HL-60 (cell line): Measurements from ENCODE around the gene PDXK.

Source experiments
- DNase-seq, 2 experiments: peaks; one replicate each; pipeline ENCODE4 v3.0.0-alpha.2; 2010 to 2020; ENCODE audit warnings: low read depth in 1 of 2, low spot score in 1 of 2
- H3K27ac ChIP-seq: fragments of 250-450 bp; sonication (Bioruptor Pico); replicated peaks from 2 replicates; pipeline ENCODE4 v1.5.1; 2020; ENCODE audit warnings: mild to moderate bottlenecking, moderate library complexity
- H3K27me3 ChIP-seq: fragments of 250-450 bp; sonication (Bioruptor Pico); 2 replicates; pipeline ENCODE4 v1.5.1; 2021; ENCODE audit warnings: mild to moderate bottlenecking, moderate library complexity; ENCODE audit not compliant: insufficient read depth, poor library complexity, severe bottlenecking
- H3K4me3 ChIP-seq: replicated peaks from 2 replicates; pipeline ENCODE4 v1.5.1; 2011; ENCODE audit warnings: mild to moderate bottlenecking, control low read depth, low read length; ENCODE audit not compliant: insufficient read depth
- GABPA ChIP-seq: IDR thresholded peaks from 2 replicates; pipeline ENCODE4 v1.6.1; 2012; ENCODE audit warnings: low read depth
- POLR2AphosphoS5 ChIP-seq: IDR thresholded peaks from 2 replicates; pipeline ENCODE4 v1.6.1; 2012; ENCODE audit warnings: low read depth
- SPI1 ChIP-seq: IDR thresholded peaks from 2 replicates; pipeline ENCODE4 v1.6.1; 2012; ENCODE audit warnings: low read depth, mild to moderate bottlenecking, borderline replicate concordance
- TF ChIP-seq, protein P1 (sequence below): IDR thresholded peaks from one replicate; pipeline ENCODE4 v1.5.1; 2011; ENCODE audit warnings: low read length, control low read depth, inconsistent platforms; ENCODE audit not compliant: insufficient read depth
- TF ChIP-seq, protein P2 (sequence below): IDR thresholded peaks from 2 replicates; pipeline ENCODE4 v1.6.1; 2012; ENCODE audit warnings: low read depth; ENCODE audit not compliant: insufficient replicate concordance

Gene PDXK

DNA sequence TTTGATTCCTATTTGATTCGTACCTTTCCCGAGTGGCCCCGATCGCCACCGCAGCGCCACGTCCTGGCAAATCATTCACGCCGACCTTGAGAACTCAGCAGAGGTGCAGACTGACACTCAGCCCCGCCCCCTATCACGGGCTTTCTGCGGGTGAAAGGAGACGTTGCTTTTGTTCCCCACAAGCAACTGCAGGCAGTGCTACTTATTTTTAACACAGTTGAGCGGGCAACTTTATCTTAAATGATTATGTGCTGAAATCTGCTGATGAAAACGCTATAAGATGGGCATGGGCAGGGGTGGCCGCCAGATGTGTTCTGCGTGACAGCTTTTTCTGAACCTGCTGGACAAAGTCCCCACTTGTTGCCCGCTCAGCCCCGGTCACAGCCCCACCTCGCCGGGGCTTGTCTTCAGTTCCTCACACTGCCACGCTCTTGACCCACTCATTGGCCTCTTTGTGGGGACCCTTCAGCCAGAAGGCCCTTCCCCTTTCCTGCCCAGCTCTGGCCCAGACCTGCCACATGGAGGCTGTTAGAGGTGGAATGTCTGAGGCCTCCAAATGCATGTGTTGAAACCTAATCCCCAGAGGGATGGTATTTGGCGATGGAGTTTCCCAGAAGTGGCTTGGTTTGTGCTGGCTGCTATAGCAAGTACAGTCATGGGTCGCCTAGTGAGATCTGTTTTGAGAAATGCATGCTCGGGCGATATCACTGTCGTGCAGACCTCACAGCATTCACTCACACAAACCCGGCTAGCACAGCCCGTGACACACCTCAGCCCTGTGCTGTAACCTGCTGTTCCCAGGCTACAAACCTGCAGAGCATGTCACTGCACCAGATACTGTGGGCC, 15.7 kb upstream of the PDXK start:
- H3K27me3 ChIP-seq = no peaks in the 10 kb centered on the region
- TF ChIP-seq, protein P1, sequence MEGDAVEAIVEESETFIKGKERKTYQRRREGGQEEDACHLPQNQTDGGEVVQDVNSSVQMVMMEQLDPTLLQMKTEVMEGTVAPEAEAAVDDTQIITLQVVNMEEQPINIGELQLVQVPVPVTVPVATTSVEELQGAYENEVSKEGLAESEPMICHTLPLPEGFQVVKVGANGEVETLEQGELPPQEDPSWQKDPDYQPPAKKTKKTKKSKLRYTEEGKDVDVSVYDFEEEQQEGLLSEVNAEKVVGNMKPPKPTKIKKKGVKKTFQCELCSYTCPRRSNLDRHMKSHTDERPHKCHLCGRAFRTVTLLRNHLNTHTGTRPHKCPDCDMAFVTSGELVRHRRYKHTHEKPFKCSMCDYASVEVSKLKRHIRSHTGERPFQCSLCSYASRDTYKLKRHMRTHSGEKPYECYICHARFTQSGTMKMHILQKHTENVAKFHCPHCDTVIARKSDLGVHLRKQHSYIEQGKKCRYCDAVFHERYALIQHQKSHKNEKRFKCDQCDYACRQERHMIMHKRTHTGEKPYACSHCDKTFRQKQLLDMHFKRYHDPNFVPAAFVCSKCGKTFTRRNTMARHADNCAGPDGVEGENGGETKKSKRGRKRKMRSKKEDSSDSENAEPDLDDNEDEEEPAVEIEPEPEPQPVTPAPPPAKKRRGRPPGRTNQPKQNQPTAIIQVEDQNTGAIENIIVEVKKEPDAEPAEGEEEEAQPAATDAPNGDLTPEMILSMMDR = no peak
- TF ChIP-seq, protein P2, sequence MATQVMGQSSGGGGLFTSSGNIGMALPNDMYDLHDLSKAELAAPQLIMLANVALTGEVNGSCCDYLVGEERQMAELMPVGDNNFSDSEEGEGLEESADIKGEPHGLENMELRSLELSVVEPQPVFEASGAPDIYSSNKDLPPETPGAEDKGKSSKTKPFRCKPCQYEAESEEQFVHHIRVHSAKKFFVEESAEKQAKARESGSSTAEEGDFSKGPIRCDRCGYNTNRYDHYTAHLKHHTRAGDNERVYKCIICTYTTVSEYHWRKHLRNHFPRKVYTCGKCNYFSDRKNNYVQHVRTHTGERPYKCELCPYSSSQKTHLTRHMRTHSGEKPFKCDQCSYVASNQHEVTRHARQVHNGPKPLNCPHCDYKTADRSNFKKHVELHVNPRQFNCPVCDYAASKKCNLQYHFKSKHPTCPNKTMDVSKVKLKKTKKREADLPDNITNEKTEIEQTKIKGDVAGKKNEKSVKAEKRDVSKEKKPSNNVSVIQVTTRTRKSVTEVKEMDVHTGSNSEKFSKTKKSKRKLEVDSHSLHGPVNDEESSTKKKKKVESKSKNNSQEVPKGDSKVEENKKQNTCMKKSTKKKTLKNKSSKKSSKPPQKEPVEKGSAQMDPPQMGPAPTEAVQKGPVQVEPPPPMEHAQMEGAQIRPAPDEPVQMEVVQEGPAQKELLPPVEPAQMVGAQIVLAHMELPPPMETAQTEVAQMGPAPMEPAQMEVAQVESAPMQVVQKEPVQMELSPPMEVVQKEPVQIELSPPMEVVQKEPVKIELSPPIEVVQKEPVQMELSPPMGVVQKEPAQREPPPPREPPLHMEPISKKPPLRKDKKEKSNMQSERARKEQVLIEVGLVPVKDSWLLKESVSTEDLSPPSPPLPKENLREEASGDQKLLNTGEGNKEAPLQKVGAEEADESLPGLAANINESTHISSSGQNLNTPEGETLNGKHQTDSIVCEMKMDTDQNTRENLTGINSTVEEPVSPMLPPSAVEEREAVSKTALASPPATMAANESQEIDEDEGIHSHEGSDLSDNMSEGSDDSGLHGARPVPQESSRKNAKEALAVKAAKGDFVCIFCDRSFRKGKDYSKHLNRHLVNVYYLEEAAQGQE = no peak
- TF ChIP-seq SPI1 = peak; percentile 25; the same call in 1 of the 2 replicates
- TF ChIP-seq POLR2AphosphoS5 = no peak
- DNase-seq = peak in 1 of 2 experiments; percentile 72
- H3K4me3 ChIP-seq = no peak overlapping the region
- peak overlapping the region; percentile 12; the same call in 1 of the 2 replicates for H3K27ac ChIP-seq

DNA sequence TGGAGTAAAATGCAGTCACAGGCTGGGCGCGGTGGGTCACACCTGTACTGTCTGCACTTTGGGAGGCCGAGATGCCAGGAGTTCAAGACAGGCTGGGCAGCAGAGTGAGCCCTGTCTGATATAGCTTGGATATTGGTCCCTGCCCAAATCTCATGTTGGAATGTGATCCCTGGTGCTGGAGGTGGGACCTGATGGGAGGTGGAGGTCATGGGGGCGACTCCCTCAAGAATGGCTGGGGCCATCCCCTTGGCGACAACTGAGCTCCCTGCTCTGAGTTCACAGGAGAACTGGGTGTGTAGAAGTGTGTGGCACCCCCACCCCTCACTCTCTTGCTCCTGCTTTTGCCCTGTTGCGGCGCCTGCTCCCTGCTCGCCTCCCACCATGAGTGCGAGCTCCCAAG, 11.5 kb upstream of the PDXK start:
- no peak for DNase-seq
- Histone ChIP-seq H3K27ac (no peak overlapping the region), H3K4me3 (no peak overlapping the region), H3K27me3 (no peaks in the 10 kb centered on the region)
- TF ChIP-seq SPI1 = no peak
- no peak for TF ChIP-seq GABPA
- TF ChIP-seq, protein P1 = no peak
- no peak for TF ChIP-seq POLR2AphosphoS5
- TF ChIP-seq, protein P2 = no peak

DNA sequence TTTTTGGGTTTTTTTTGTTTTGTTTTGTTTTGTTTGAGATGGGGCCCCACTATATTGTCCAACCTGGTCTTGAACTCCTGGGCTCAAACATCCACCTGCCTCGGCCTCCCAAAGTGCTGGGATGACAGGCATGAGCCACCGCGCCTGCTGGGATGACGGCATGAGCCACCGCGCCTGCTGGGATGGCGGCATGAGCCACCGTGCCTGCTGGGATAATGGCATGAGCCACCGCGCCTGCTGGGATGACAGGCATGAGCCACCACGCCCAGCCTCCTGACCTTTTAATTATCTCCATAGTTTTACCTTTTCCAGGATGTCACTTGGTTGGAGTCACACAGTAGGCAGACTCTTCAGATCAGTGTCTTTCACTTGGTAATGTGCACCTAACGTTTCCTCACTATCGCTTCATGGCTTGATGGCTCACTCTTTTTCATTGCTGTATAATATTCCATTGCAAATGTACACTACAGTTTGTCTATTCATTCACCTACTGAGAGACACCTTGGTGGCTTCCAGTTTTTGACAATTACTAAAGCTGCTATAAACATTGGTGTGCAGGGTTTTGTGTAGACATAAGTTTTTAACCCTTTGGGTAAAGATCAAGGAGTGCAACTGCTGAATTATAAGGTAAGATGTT, 10.1 kb upstream of the PDXK start:
- no peak for DNase-seq

More for the DNA sequence above, 10.1 kb upstream of the PDXK start:
- Histone ChIP-seq H3K27ac (no peak overlapping the region), H3K27me3 (no peaks in the 10 kb centered on the region), H3K4me3 (no peak overlapping the region)
- TF ChIP-seq SPI1 = no peak
- TF ChIP-seq GABPA = no peak
- TF ChIP-seq POLR2AphosphoS5 = no peak
- TF ChIP-seq, protein P1 = no peak
- TF ChIP-seq, protein P2 = no peak
